Activated CD4-positive, alpha-beta T cell treated with anti-CD3 and anti-CD28 coated beads, Interleukin-10, Interleukin-2, amounts not matched to agents 100 ng/mL and 50 ng/mL, durations not matched to agents 16 hours and 8 hours (primary cell): ENCODE measurements around the gene DEFB129.
"Not testable (repeated sequence)": the region's sequence is repeated elsewhere in the genome, so short reads cannot be mapped to it uniquely, and the experiment has no call there.

Source experiments
- DNase-seq: peaks from one replicate; pipeline ENCODE4 v3.0.0-alpha.2; 2020

DEFB129 gene

DNA sequence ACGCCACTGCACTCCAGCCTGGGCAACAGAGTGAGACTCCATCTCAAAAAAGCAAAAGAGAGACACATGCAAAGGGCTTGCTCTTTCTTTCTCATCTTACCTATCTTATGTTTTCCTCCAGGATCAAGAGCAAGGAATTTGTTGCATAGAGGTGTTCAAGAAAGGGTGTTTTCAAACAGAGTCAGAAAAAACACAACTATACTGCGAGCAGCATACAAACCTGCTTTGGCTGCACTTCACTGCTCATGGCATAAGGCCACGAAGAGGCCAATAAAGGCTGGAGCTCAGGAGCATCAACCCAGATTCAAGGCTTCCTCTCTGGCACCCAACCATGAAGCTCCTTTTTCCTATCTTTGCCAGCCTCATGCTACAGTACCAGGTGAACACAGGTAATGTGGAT is at the start of gene DEFB129:
TSS of gene DEFB129 (plus strand) at position 301 of the 400 bp plus-strand sequence. CDS start at position 332, 31 bp downstream.
- DNase-seq, result no peak

GRCh38 chr20:184288-184687 is 42.8 kb upstream of the DEFB129 start:
- no peak for DNase-seq

DNA sequence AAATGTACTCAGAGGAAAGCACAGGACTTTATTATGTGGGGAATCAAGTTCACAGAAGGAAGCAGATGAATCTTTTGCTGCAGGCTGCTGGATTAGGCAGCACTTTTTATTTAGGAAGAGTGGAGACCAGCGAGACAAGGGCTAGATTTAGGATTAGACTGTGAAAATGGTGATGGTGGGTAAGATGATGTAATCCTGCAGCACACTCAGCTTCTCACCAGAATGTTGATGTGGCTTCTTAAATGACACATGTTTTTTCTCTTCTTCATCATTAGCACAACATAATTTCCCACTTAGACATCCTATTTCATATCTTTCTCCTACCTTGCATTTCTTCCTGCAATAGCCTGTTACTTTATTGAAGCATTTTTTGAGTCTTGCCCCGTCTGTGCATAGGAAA is 39.3 kb upstream of the DEFB129 start:
- no peak for DNase-seq

DNA sequence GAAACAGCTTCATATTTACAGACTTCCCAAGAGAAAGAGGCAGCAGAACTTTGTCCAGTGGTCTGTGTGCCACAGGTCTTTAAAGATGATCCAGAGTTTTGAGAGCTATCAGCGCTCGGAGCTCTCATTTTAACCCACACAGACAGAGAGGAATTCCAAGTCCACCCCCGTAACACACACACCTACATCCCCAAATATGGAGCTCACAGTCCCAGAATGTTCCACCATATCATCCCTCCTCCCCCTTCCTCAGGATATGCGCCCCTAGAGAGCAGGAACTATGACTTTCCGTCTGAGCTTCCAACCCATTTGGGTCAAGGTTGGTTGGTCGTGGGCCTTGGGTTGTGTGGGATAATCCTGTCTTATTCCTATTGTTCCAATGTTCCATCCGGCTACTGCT is 37.4 kb upstream of the DEFB129 start, which contains the start of gene DEFB128:
TSS of gene DEFB128 (minus strand) at position 101 of the 400 bp plus-strand sequence. CDS start at position 13, 88 bp downstream.
- DNase-seq, result no peak

DNA sequence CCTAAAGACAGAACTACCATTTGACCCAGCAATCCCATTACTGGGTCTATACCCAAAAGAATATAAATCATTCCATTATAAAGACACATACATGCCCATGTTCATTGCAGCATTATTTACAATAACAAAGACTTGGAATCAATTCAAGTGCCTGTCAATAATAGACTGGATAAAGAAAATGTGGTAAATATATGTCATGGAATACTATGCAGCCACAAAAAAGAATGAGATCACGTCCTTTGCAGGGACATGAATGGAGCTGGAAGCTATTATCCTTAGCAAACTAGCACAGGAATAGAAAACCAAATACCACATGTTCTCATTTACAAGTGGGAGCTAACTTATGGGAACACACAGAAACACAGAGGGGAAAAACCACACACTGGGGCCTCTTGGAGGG is 28.8 kb upstream of the DEFB129 start:
- DNase-seq, result no peak

GRCh38 chr20:199996-200395 is 27.1 kb upstream of the DEFB129 start:
- DNase-seq, result no peak

GRCh38 chr20:203630-204029 is 23.4 kb upstream of the DEFB129 start:
- not testable (repeated sequence) for DNase-seq

- peak; percentile 63 for DNase-seq
Observed at GRCh38 chr20:208942-209566, 18.0 kb upstream of the DEFB129 start.

DNA sequence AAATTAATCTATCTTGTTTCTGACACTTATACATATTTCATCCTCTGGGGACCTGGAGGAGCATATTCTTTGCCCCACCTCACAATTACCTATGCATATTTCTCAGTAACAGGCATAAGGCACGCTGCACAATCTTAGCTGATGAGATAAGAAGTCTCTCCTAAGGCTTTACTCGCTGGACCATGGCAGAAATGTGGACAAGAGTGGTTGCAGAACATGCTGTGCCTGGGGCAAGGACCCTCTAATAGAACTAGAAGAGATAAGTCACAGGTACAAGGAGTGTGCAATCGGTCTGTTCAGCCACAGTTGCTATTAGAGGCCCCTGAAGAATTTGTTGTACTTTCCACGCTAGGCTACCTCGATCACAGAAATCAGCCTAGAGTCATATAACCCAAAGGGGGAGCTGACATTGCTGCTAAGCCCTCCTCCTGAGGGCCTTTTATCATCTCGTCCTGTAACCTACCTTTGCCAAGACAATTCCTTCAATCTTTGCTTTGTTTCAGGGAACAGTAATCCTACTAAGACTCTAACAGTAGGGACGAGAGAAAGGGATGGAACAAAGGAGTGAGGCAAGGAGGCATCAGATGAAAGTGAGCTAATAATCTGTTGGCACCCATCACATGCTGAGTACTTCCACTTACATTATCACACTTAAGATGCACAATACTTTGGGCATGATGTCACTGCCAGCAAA is 16.1 kb upstream of the DEFB129 start:
- no peak for DNase-seq

DNA sequence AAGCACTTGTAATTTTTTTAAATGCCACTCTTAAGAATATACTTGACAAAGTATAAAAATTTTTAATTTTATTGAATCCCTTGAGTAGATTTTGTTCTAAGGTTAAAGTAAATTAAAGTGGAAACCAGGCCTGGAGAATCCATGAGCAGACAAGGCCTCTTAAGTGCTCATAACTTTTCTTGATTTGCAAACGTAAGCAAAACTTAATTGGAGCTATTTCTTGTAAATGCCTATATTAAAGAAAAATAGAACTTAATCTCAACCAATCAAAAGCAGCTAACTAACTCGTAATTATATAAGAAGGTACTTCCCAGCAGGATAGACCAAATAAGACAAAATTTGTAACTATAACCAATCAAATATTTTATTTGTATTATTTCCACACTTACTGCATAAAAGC is 12.7 kb upstream of the DEFB129 start:
- no peak for DNase-seq

GRCh38 chr20:215796-216195 is 11.3 kb upstream of the DEFB129 start:
- DNase-seq, result no peak

DNA sequence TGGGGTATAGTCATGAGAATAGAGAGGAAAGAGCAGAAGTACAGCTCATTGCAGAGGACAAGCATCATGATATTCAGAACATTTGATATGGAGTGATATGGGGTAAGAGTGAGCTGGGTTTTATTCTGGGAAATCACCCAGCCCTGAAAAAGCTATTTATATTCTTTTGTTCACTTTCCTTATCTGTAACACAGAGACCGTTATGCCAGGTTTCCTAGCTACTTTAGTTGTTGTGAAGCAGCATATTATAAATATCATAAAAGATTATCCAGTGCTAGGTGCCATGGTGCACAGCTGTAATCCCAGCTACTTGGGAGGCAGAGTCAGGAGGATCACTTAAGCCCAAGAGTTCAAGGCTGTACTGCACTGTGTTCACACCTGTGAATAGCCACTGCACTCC is 9.8 kb upstream of the DEFB129 start:
- DNase-seq, result no peak

GRCh38 chr20:219290-220115 is 7.6 kb upstream of the DEFB129 start:
- DNase-seq, result peak; percentile 14

DNA sequence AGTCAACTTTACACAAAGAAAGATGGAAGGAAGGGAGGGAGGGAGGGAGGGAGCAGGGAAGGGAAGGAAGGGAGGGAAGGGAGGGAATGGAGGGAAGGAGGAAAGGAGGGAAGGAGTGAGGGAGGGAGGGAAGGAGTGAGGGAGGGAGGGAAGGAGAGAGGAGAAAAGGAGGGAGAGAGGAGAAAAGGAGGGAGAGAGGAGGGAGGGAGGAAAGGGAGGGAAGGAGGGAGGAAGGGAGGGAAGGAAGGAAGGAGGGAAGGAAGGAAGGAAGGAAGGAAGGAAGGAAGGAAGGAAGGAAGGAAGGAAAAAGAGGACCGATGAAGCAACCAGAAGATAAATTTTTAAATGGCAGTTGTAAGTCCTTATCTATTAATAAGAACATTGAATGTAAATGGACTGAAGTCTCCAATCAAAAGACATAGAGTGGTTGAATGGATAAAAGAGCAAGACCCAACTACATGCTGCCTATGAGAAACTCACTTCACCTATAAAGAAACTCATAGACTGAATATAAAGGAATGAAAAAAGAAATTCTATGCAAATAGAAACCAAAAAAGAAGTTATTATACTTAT is 5.7 kb upstream of the DEFB129 start:
- no peak for DNase-seq

DNA sequence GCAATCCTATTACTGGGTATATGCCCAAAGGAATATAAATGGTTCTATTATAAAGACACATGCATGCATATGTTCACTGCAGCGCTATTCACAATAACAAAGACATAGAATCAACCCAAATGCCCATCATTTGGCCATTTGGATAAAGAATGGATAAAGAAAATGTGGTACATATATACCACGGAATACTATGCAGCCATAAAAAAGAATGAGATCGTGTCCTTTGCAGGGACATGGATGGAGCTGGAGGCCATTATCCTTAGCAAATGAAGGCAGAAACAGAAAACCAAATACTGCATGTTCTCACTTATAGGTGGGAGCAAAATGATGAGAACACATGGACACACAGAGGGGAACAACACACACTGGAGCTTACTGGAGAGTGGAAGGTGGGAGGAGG is 1.2 kb upstream of the DEFB129 start:
- DNase-seq, result not testable (repeated sequence)

- no peak for DNase-seq
Observed at GRCh38 chr20:227439-228105, 514 bp downstream of the DEFB129 start.

DNA sequence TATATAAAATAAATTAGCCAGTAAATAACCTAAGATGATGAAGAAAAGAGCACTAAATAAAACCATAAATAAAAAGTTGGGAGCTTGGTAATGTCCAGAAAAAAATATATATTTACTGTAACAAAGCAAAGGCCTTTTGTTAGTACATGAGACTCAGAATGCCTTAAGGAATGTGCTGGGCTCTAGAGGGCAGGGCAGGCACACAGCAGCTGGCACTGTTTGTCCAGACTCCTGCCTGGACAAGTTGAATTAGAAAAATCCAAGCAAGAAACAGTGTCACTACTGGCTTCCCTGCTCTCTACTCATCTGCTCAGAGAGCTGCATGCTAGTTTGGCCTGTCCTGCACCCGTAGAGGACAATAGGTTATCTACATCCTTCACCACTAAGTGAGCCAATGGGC is 8.8 kb downstream of the DEFB129 start:
- no peak for DNase-seq

DNA sequence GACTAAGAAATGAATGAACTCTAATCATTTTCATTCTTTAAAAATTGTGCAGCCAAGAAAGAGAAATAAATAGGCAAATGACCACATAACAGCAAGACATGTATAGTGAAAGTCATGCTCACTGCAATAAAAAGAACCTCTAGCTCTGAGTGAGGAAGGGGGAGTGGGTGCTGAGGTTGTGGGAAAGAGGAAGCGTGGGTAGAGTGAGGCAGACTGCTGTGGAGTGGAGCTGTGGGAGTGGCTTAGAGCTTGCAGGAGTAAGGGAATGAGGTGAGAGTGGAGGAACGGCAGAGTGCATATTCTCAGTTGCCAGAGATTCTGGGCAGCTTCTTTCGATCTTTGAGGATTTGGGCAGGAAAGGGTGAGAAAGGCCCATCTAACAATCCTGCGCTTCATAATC is 10.4 kb downstream of the DEFB129 start:
- DNase-seq, result peak; percentile 42

DNA sequence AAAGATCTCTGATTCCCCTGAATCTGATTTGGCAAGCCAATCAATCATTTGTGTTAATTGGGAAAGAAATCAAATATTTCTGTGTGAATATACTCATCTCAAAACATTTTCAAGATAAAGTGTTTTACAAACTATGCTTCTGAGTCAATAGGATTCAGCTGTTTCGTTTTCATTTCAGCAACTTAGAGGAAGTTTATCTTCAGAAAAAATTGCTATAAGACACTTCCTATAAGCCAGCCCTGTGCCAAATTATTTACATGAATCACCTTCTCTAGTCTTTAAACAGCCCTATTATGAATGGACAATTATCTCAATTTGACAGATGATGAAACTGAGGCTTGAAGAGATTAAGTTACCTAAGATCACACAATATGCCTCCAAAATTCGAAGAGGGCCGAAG is 10.9 kb downstream of the DEFB129 start:
- DNase-seq, result peak; percentile 61

- DNase-seq, result no peak
Observed at GRCh38 chr20:242905-243304, 15.8 kb downstream of the DEFB129 start.

DNA sequence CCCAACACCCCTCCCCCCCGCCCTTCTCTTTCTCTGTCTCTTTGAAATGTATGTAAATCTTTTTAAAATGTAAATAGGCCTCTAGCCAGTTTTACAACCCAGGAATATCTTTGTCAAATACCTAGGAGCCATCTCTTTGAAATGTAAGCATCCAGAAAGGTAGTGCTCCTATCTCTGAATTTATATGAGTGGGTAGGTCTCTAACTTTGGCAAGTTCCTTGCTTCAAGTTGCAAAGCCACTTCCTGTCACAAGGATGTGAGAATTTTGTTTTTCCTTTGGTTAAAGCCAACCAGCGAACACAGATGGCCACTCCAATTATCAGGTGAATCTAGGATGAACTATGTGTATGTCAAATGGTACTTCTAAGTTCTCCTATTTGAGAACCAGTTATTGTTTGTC is 24.3 kb downstream of the DEFB129 start:
- DNase-seq, result no peak

DNA sequence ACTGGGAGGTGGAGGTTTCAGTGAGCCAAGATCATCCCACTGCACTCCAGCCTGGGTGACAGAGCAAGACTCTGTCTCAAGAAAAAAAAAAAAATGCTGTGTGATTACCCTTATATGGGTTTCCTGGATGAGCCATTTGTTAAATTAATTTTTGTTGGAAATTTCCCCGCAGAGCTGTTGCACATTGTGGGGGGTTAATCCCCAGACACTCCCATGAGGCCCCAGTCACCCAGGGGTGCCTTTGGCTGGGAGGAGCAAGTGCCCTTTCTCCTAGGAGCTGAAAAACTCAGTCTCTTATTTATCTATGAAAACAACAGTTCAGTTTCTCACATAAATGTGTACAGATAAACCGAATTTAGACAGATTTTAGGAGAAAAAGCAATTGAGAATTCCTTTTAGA is 25.7 kb downstream of the DEFB129 start:
- no peak for DNase-seq

DNA sequence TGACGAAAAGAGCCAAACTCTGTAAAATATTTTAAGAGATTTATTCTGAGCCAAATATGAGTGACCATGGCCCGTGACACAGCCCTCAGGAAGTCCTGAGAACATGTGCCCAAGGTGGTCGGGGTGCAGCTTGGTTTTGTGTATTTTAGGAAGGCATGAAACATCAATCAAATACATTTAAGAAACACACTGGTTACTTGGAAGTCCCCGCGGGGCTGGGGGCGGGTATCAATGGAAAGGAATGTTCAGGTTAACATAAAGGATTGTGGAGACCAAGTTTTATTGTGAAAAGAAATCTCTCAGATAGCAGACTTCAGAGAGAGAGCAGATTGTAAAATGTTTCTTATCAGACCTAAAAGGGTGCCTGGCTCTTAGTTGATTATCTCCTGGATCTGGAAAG is 26.4 kb downstream of the DEFB129 start:
- DNase-seq, result not testable (repeated sequence)
